A549 (cell line): Measurements from ENCODE around the gene LRRC7.

ENCODE experiments used
- CEBPB ChIP-seq, 2 experiments: fragments of >200 bp in 1 of 2; sonication (Bioruptor Twin) in 1 of 2; formaldehyde crosslinking in 1 of 2; IDR thresholded peaks; 2 replicates each; pipeline ENCODE4 v1.6.1; 2012 to 2016
- CHD2 ChIP-seq: fragments of 150-350 bp; IDR thresholded peaks from 2 replicates; pipeline ENCODE4 v1.6.1; 2014; ENCODE audit warnings: low read length; ENCODE audit not compliant: partially characterized antibody
- EP300 ChIP-seq, 2 experiments: fragments of >200 bp; sonication (Bioruptor Twin); formaldehyde crosslinking; IDR thresholded peaks; 2 replicates in 1 of 2; 3 replicates in 1 of 2; pipeline ENCODE4 v1.6.1; 2016 to 2017
- JUN ChIP-seq, 2 experiments: fragments of >200 bp; sonication (Bioruptor Twin); formaldehyde crosslinking; IDR thresholded peaks; 2 replicates in 1 of 2; 3 replicates in 1 of 2; pipeline ENCODE4 v1.6.1; 2016 to 2017
- KDM1A ChIP-seq: fragments of 200-600 bp; sonication (generic); IDR thresholded peaks from 2 replicates; pipeline ENCODE4 v1.6.1; 2016; ENCODE audit warnings: low read depth, mild to moderate bottlenecking
- MAFK ChIP-seq: fragments of 450-650 bp; IDR thresholded peaks from 2 replicates; pipeline ENCODE4 v1.6.1; 2014; ENCODE audit not compliant: partially characterized antibody
- RAD21 ChIP-seq, 2 experiments: fragments of >200 bp in 1 of 2; sonication (Bioruptor Twin) in 1 of 2; formaldehyde crosslinking in 1 of 2; IDR thresholded peaks in 1 of 2; conservative IDR thresholded peaks in 1 of 2; 2 replicates in 1 of 2; 3 replicates in 1 of 2; pipeline ENCODE4 v1.6.1; 2012 to 2018; ENCODE audit warnings: inconsistent platforms in 1 of 2
- SREBF2 ChIP-seq: fragments of 450-650 bp; IDR thresholded peaks from 2 replicates; pipeline ENCODE4 v1.6.1; 2014; ENCODE audit warnings: mild to moderate bottlenecking, moderate library complexity
- TF ChIP-seq, protein P1 (sequence below): fragments of >200 bp; sonication (Bioruptor Twin); formaldehyde crosslinking; IDR thresholded peaks from 3 replicates; pipeline ENCODE4 v1.5.1; 2016
- TF ChIP-seq, protein P2 (sequence below): fragments of >200 bp; sonication (Bioruptor Twin); formaldehyde crosslinking; IDR thresholded peaks from 3 replicates; pipeline ENCODE4 v1.6.1; 2016
- TF ChIP-seq, protein P3 (sequence below): IDR thresholded peaks from 2 replicates; pipeline ENCODE4 v1.6.1; 2012

DNA sequence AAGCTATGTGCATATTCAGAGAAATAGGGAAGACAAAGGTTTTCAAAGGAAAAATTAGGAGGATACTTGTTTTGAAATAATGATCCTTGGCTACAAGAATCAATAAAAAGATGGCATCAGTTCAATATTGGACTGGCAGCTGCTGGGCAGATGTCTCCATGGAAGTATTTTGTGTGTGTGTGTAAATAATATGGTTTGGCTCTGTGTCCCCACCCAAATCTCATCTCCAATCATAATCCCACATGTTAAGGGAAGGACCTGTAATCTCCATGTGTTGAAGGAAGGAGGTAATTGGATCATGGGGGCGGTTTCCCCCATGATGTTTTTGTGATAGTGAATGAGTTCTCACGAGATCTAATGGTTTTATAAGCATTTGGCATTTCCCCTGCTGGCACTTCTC, 40.4 kb upstream of the LRRC7 start:
- TF ChIP-seq, protein P1, sequence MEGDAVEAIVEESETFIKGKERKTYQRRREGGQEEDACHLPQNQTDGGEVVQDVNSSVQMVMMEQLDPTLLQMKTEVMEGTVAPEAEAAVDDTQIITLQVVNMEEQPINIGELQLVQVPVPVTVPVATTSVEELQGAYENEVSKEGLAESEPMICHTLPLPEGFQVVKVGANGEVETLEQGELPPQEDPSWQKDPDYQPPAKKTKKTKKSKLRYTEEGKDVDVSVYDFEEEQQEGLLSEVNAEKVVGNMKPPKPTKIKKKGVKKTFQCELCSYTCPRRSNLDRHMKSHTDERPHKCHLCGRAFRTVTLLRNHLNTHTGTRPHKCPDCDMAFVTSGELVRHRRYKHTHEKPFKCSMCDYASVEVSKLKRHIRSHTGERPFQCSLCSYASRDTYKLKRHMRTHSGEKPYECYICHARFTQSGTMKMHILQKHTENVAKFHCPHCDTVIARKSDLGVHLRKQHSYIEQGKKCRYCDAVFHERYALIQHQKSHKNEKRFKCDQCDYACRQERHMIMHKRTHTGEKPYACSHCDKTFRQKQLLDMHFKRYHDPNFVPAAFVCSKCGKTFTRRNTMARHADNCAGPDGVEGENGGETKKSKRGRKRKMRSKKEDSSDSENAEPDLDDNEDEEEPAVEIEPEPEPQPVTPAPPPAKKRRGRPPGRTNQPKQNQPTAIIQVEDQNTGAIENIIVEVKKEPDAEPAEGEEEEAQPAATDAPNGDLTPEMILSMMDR = no peak
- TF ChIP-seq CEBPB (IDR thresholded peaks at IDR 0.05) (no peak), EP300 (IDR thresholded peaks at IDR 0.05) (no peak), CHD2 (no peak), SREBF2 (no peak), MAFK (no peak), KDM1A (no peak), RAD21 (conservative IDR thresholded peaks at IDR 0.05 in 1 of 2, IDR thresholded peaks at IDR 0.05 in 1 of 2) (no peak), JUN (IDR thresholded peaks at IDR 0.05) (no peak)
- TF ChIP-seq, protein P2, sequence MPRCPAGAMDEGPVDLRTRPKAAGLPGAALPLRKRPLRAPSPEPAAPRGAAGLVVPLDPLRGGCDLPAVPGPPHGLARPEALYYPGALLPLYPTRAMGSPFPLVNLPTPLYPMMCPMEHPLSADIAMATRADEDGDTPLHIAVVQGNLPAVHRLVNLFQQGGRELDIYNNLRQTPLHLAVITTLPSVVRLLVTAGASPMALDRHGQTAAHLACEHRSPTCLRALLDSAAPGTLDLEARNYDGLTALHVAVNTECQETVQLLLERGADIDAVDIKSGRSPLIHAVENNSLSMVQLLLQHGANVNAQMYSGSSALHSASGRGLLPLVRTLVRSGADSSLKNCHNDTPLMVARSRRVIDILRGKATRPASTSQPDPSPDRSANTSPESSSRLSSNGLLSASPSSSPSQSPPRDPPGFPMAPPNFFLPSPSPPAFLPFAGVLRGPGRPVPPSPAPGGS = no peak
- TF ChIP-seq, protein P3, sequence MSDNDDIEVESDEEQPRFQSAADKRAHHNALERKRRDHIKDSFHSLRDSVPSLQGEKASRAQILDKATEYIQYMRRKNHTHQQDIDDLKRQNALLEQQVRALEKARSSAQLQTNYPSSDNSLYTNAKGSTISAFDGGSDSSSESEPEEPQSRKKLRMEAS = no peak
